Subcutaneous adipose tissue (tissue), 4 donors: ENCODE measurements around the gene FAM118B. TPM values are rescaled to one million over a fixed set of nuclear protein-coding genes. Genes with fewer than 3 reads are reported as not detected.

Source experiments
- total RNA-seq, 4 donors: library from RNA; depleted of rRNA; stranded (reverse); fragments of >200 nt; gene quantifications; one replicate each; pipeline ENCODE4 v1.1.0, GENCODE V29; 2016
- TF ChIP-seq, protein P1 (sequence below): fragments of 450-650 bp; IDR thresholded peaks from one replicate; pipeline ENCODE4 v1.5.1; 2016; ENCODE audit warnings: low read depth, mild to moderate bottlenecking, control low read depth, antibody characterized with exemption, moderate library complexity

Gene FAM118B
- total RNA-seq, 4 donors from 2014 or later, result 9.6 to 21.7 (median 16.6) TPM

DNA sequence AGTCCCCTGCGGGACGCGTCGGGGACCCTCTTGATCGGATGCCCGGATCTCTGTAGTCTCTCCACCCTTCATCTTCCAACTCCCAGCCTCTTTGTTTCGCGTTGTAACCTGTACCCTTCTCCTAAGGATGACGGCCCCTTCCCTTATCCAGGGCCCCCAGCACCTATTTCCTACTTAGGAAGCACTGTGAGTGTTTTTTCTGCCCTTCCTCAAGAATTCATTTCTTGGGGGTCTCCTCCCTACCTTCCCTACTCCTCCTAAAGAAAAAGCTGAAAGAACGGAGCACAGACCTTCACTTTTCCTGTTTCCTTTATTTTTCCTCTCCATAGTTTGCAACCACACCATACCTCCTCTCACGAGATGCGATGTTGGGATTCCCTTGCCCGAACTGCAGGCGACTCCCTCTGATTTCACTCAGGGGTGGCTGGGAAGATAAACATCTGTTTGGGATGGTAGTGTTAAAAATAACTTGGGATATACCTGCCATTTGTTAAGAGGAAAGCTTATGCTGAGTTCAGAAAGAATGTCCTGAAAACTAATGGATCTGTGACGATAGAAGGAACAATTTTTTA lies 593 bp downstream of the FAM118B start:
- TF ChIP-seq, protein P1, sequence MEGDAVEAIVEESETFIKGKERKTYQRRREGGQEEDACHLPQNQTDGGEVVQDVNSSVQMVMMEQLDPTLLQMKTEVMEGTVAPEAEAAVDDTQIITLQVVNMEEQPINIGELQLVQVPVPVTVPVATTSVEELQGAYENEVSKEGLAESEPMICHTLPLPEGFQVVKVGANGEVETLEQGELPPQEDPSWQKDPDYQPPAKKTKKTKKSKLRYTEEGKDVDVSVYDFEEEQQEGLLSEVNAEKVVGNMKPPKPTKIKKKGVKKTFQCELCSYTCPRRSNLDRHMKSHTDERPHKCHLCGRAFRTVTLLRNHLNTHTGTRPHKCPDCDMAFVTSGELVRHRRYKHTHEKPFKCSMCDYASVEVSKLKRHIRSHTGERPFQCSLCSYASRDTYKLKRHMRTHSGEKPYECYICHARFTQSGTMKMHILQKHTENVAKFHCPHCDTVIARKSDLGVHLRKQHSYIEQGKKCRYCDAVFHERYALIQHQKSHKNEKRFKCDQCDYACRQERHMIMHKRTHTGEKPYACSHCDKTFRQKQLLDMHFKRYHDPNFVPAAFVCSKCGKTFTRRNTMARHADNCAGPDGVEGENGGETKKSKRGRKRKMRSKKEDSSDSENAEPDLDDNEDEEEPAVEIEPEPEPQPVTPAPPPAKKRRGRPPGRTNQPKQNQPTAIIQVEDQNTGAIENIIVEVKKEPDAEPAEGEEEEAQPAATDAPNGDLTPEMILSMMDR, result no peak

DNA sequence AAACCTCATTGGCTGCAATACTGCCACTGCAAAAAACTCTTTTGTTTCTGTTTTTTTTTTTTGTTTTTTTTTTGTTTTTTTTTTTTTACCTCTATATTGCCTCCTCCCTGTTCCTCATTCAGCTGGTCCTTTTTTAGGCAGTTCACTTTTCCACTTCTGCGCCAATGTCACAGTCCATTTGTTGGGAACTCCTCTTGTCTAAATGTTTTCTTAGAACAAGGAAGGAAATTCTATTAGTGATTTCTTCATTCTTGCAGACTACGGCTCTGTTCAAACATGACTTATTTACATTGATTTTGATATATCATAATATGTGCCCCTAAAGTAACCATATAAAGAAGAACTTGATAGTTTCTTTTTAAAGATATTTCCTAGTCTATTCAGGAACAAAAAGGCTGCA lies 2.9 kb downstream of the FAM118B start:
- TF ChIP-seq, protein P1, result no peak

DNA sequence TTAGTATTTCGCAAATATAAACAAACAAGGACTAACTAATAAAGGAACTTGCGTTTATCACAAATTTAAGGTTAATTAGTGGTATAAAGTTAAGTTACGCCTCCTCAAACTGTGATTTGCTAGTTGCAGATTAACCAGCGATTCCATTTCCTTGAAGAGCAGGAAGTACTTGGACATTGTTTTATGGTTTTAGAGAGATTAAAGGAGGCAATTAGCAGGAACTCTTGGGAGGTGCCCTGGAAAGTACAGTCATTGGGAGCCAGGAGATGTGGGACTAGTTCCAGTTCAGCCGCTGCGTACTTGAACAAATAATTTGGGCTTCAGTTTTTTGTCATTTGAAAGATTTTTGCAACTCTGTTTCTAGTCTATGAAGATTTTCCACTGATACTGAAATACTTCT lies 3.3 kb downstream of the FAM118B start:
- TF ChIP-seq, protein P1, result no peak

DNA sequence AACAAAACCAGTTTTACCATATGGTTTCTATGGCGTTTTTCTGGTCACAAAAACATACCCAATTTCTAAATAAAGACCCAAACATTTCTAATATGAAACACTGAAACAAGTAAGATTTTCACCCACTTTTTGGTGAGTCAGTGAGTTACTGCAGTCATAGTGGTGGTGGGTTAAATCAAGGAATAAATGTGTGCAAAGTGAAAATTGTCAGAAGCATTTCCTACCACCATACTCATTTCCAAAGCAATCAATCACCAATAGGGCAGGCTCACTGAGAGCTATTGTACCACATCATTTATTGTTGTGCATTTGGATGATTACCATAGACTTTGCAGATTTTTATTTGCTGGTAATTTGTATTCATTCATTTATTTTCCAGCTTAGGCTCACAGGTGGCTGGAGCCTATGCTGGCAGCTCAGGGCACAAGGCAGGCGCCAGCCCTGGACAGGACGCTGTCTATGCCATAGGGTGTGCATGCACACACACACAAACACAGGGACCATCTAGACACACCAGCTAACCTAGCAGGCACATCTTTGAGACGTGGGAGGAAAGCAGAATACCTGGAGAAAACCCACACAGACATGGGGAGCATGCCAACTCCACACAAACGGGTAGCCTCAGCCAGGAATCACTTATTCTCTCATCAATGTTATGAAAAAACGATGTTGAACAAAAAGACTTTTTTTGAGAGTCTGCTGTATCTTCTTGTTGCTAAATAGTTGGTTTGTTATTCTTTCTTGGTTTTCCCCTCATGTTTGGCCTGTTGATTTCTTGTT lies 5.1 kb downstream of the FAM118B start:
- TF ChIP-seq, protein P1, result no peak

DNA sequence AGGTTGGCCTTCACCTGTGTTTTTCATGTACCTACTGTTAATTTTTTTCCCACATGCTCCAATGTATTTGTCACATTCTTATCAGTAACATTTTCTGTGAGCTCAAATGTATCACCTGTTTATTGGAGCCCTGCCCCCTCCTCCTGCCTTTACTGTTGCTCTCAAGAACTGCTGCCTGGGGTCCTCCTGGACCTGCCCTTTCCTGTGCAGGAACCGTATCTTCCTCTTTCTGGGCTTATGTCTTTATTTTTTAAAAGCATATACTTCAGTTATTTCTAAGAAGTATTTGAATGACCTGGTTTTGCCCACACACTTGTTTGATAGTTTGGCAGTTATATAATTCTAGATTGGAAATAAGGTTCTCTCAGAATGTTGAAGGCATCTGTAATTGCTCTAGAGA lies 5.9 kb downstream of the FAM118B start:
- TF ChIP-seq, protein P1, result no peak

DNA sequence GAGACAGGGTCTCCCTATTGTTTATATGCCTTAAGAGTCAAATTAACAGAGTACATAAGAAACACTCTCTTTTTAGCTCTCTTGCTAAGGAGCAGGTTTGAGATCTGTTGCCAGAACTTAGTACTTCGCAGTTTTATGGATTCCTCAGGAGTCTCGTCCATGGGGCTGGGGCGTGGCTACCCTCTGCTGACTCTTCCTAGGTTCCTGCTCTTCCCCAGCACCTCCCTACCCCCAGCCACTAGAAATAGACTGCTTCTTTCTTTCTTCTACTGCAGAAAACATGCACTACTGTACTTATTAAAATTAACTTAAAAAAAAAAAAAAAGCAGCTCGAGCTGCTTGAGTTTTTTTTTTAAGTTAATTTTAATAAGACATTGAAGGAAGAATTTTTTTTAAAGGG lies 8.0 kb downstream of the FAM118B start:
- TF ChIP-seq, protein P1, result no peak

DNA sequence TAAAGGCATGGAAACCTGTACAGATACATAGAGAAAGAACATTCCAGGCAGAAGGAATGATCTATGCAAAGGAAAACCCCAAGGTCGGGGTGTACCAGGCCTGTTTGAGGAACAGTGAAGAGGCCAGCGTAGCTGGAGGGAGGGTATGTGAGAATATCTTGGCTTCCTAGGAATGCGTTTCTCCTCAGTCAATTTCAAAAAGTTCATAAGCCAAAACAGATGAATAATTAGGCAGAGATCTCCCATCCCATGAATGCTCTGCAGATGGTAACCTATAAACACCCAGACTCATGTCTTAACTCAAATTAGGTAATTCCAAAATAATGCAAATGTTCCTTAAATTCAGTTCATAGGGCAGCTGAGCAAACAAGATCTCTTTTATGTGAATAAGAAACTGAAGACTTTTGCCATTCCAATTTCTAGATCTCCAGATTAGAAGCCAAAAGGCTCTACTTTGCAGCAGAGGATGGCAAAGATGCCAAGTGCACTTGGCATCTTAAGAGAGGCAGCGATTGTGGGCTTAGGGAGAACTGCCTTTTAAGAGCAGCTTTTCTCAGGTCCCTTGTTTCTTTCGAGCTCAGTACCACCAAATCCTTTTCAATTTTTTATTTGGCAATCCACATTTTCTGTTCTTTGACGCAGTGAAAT lies 13.2 kb downstream of the FAM118B start:
- TF ChIP-seq, protein P1, result no peak
